RWPE2 (cell line): ENCODE measurements around the gene HEXIM2.
A peak's percentile ranks its signal among the peaks of the same experiment; 100 is the strongest.

Experiments
- ATAC-seq: fragments of 200-7000 bp; cut with Tn5 transposase; 3 replicates; pipeline ENCODE4 v1.9.1; 2021; ENCODE audit warnings: low read depth
- DNase-seq: peaks from one replicate; pipeline ENCODE4 v3.0.0-alpha.2; 2020; ENCODE audit warnings: low spot score
- H3K27ac ChIP-seq: fragments of 450-650 bp; 2 replicates; pipeline ENCODE4 v1.5.1; 2017; ENCODE audit warnings: mild to moderate bottlenecking; ENCODE audit not compliant: poor library complexity, severe bottlenecking
- H3K27me3 ChIP-seq: fragments of 250-450 bp; sonication (Bioruptor Pico); 2 replicates; pipeline ENCODE4 v1.5.1; 2021; ENCODE audit warnings: mild to moderate bottlenecking, moderate library complexity; ENCODE audit not compliant: insufficient read depth, poor library complexity, severe bottlenecking
- H3K36me3 ChIP-seq: fragments of 250-450 bp; sonication (Bioruptor Pico); 2 replicates; pipeline ENCODE4 v1.5.1; 2020; ENCODE audit warnings: low read depth, mild to moderate bottlenecking, moderate library complexity
- H3K4me1 ChIP-seq: fragments of 250-450 bp; sonication (Bioruptor Pico); 2 replicates; pipeline ENCODE4 v1.5.1; 2021; ENCODE audit warnings: mild to moderate bottlenecking, moderate library complexity; ENCODE audit not compliant: insufficient read depth, poor library complexity, severe bottlenecking
- H3K4me3 ChIP-seq: fragments of 250-450 bp; sonication (Bioruptor Pico); 2 replicates; pipeline ENCODE4 v1.5.1; 2021; ENCODE audit warnings: mild to moderate bottlenecking, moderate library complexity; ENCODE audit not compliant: severe bottlenecking
- H3K9me3 ChIP-seq: fragments of 250-450 bp; sonication (Bioruptor Pico); 2 replicates; pipeline ENCODE4 v1.5.1; 2021; ENCODE audit warnings: mild to moderate bottlenecking, moderate library complexity; ENCODE audit not compliant: severe bottlenecking
- CTCF ChIP-seq: fragments of 450-650 bp; IDR thresholded peaks from one replicate; pipeline ENCODE4 v1.5.1; 2017; ENCODE audit warnings: mild to moderate bottlenecking, moderate library complexity; ENCODE audit not compliant: poor library complexity, severe bottlenecking

HEXIM2 gene

GRCh38 chr17:45127548-45128300, 34.0 kb upstream of the HEXIM2 start:
- H3K27ac ChIP-seq, result peak overlapping the region; percentile 95
- ATAC-seq (peak; percentile 53), DNase-seq (peak; percentile 73)
- no peak overlapping the region for H3K4me3 ChIP-seq
- peaks cover 12% of the 10 kb centered on the region for H3K36me3 ChIP-seq
- H3K9me3 ChIP-seq, result no peaks in the 10 kb centered on the region
- H3K4me1 ChIP-seq, result peaks cover 63% of the 10 kb centered on the region
- H3K27me3 ChIP-seq, result no peaks in the 10 kb centered on the region
- no peak for TF ChIP-seq CTCF

- Histone ChIP-seq H3K36me3 (peaks cover 12% of the 10 kb centered on the region), H3K4me1 (peaks cover 57% of the 10 kb centered on the region), H3K4me3 (no peak overlapping the region), H3K27me3 (no peaks in the 10 kb centered on the region), H3K9me3 (no peaks in the 10 kb centered on the region), H3K27ac (peak overlapping the region; percentile 95)
- no peak for TF ChIP-seq CTCF
- DNase-seq, result peak; percentile 51
- no peak for ATAC-seq
Observed at GRCh38 chr17:45128331-45128730, 33.3 kb upstream of the HEXIM2 start.

- no peaks in the 10 kb centered on the region for H3K27me3 ChIP-seq
- H3K4me1 ChIP-seq, result peaks cover 50% of the 10 kb centered on the region
- H3K36me3 ChIP-seq, result peaks cover 12% of the 10 kb centered on the region
- no peak for DNase-seq
- H3K9me3 ChIP-seq, result no peaks in the 10 kb centered on the region
- no peak for TF ChIP-seq CTCF
- peak overlapping the region; percentile 95 for H3K27ac ChIP-seq
- H3K4me3 ChIP-seq, result no peak overlapping the region
- ATAC-seq, result no peak
Observed at GRCh38 chr17:45128989-45129388, 32.7 kb upstream of the HEXIM2 start.

- peak overlapping the region; percentile 95 for H3K27ac ChIP-seq
- peaks cover 12% of the 10 kb centered on the region for H3K36me3 ChIP-seq
- DNase-seq (no peak), ATAC-seq (no peak)
- H3K9me3 ChIP-seq, result no peaks in the 10 kb centered on the region
- H3K4me3 ChIP-seq, result no peak overlapping the region
- H3K27me3 ChIP-seq, result no peaks in the 10 kb centered on the region
- peaks cover 45% of the 10 kb centered on the region for H3K4me1 ChIP-seq
- no peak for TF ChIP-seq CTCF
Observed at GRCh38 chr17:45129426-45129939, 32.2 kb upstream of the HEXIM2 start.

- H3K9me3 ChIP-seq, result no peaks in the 10 kb centered on the region
- H3K4me3 ChIP-seq, result no peak overlapping the region
- DNase-seq (no peak), ATAC-seq (no peak)
- H3K4me1 ChIP-seq, result peaks cover 40% of the 10 kb centered on the region
- no peak for TF ChIP-seq CTCF
- H3K27ac ChIP-seq, result peak overlapping the region; percentile 95
- peaks cover 12% of the 10 kb centered on the region for H3K36me3 ChIP-seq
- no peaks in the 10 kb centered on the region for H3K27me3 ChIP-seq
Observed at GRCh38 chr17:45129940-45130680, 31.6 kb upstream of the HEXIM2 start.
